Measurements from ENCODE around the gene DMD. TPM values are rescaled to one million over a fixed set of nuclear protein-coding genes. Genes with fewer than 3 reads are reported as not detected.
"Not testable (repeated sequence)": the region's sequence is repeated elsewhere in the genome, so short reads cannot be mapped to it uniquely, and the experiment has no call there.

DMD gene
- total RNA-seq, 1 donor from 2014 or later = 22.9 TPM

GRCh38 chrX:31497086-31497485 is 1714.3 kb downstream of the DMD start:
- no peak for DNase-seq
- ChIA-PET POLR2A (no interaction called here), CTCF (no interaction called here)
- Mint-ChIP-seq H3K27me3 (peaks cover 1% of the 10 kb centered on the region), H3K9me3 (no peaks in the 10 kb centered on the region), H3K4me3 (no peak overlapping the region), H3K27ac (no peak overlapping the region), H3K36me3 (ENCODE audit: low read depth) (no peaks in the 10 kb centered on the region), H3K4me1 (no peaks in the 10 kb centered on the region)
- intact Hi-C loops (cut with micrococcal nuclease) = no loop called here
- no peak for TF ChIP-seq CTCF (IDR thresholded peaks at IDR 0.05)
- ATAC-seq (ENCODE audit: low read depth) = no peak

DNA sequence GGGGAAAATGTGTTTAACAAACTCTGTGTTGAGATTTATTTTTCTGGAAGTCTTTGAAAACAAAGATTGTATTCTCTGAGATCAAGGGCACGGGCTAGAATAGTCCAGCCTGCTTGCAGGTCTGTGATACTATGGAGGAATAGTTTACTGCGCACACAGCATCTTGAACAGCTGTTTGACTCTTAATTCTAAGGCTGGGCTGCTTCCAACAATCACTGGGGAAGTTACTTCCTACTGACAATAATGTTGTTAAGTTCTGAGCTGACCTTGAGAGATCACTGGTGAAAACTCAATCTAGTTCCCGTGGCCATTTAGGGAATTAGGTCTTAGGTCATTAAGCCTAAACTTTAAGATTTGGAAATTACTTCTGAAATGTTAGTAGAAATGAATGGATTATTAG is 1723.4 kb downstream of the DMD start:
- POLR2A ChIA-PET = no interaction called here
- Mint-ChIP-seq H3K4me1 (no peaks in the 10 kb centered on the region), H3K4me3 (no peak overlapping the region), H3K36me3 (ENCODE audit: low read depth) (no peaks in the 10 kb centered on the region), H3K9me3 (no peaks in the 10 kb centered on the region), H3K27ac (no peak overlapping the region), H3K27me3 (peaks cover 4% of the 10 kb centered on the region)
- no peak for TF ChIP-seq CTCF (IDR thresholded peaks at IDR 0.05)
- intact Hi-C loops (cut with micrococcal nuclease) = no loop called here
- CTCF ChIA-PET = no interaction called here
- no peak for DNase-seq
- ATAC-seq (ENCODE audit: low read depth) = no peak

GRCh38 chrX:31483336-31483735 is 1728.0 kb downstream of the DMD start:
- TF ChIP-seq CTCF (IDR thresholded peaks at IDR 0.05) = no peak
- ATAC-seq (ENCODE audit: low read depth) = no peak

DNA sequence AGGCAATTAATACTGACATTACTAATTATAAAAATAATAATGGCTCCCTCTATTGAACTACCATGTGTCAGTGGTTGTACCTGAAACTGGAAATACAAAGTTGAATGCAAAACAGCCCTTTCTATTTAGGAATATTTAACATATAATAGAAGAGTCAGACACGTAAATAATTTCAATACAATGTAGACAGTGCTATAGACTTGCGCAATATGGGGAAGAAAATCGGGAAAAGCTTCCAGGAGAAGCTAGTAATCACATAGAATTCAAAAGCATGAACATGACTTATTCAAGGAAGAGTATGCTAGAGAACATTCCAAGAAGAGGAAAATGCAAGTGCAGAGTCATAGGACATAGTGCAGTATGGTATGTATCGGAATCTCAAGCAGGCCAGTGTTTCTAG is 1730.7 kb downstream of the DMD start:
- H3K27me3 Mint-ChIP-seq = no peaks in the 10 kb centered on the region
- ATAC-seq (ENCODE audit: low read depth) = no peak
- CTCF ChIA-PET = no interaction called here

More at GRCh38 chrX:31483336-31483735, 1728.0 kb downstream of the DMD start:
- intact Hi-C loops (cut with micrococcal nuclease) = no loop called here
- H3K9me3 Mint-ChIP-seq = no peaks in the 10 kb centered on the region
- POLR2A ChIA-PET = no interaction called here
- H3K4me1 Mint-ChIP-seq = no peaks in the 10 kb centered on the region
- no peak overlapping the region for H3K27ac Mint-ChIP-seq
- DNase-seq = no peak
- H3K4me3 Mint-ChIP-seq = no peak overlapping the region
- no peaks in the 10 kb centered on the region for H3K27me3 Mint-ChIP-seq
- no peaks in the 10 kb centered on the region for H3K36me3 Mint-ChIP-seq (ENCODE audit: low read depth)
- CTCF ChIA-PET = no interaction called here

DNA sequence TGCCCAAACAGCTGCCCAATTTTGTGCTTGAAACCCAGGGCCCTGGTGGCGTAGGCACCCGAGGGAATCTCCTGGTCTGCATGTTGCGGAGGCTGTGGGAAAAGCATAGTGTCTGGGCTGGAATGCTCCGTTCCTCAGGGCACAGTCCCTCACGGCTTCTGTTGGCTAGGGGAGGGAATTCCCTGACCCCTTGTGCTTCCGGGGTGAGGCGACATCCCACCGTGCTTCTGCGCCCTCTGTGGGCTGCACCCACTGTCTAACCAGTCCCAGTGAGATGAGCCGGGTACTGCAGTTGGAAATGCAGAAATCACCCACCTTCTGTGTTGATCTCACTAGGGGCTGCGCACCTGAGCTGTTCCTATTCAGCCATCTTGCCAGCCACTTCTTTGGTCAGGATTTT is 1740.1 kb downstream of the DMD start:
- H3K27me3 Mint-ChIP-seq = no peaks in the 10 kb centered on the region
- ChIA-PET CTCF (no interaction called here), POLR2A (no interaction called here)
- no peak for TF ChIP-seq CTCF (IDR thresholded peaks at IDR 0.05)
- H3K4me3 Mint-ChIP-seq = no peak overlapping the region
- intact Hi-C loops (cut with micrococcal nuclease) = no loop called here
- DNase-seq (no peak), ATAC-seq (ENCODE audit: low read depth) (no peak)
- H3K27ac Mint-ChIP-seq = no peak overlapping the region
- no peaks in the 10 kb centered on the region for H3K4me1 Mint-ChIP-seq
- H3K9me3 Mint-ChIP-seq = no peaks in the 10 kb centered on the region
- no peaks in the 10 kb centered on the region for H3K36me3 Mint-ChIP-seq (ENCODE audit: low read depth)

More for the DNA sequence above, 1730.7 kb downstream of the DMD start:
- POLR2A ChIA-PET = no interaction called here
- H3K36me3 Mint-ChIP-seq (ENCODE audit: low read depth) = no peaks in the 10 kb centered on the region
- H3K4me1 Mint-ChIP-seq = no peaks in the 10 kb centered on the region
- no peak for DNase-seq
- H3K4me3 Mint-ChIP-seq = no peak overlapping the region
- intact Hi-C loops (cut with micrococcal nuclease) = no loop called here
- no peaks in the 10 kb centered on the region for H3K9me3 Mint-ChIP-seq
- TF ChIP-seq CTCF (IDR thresholded peaks at IDR 0.05) = no peak
- no peak overlapping the region for H3K27ac Mint-ChIP-seq

GRCh38 chrX:31470753-31471152 is 1740.6 kb downstream of the DMD start:
- H3K36me3 Mint-ChIP-seq (ENCODE audit: low read depth); CTCF ChIA-PET; ATAC-seq (ENCODE audit: low read depth): not testable (repeated sequence)

More at GRCh38 chrX:31470753-31471152, 1740.6 kb downstream of the DMD start:
- intact Hi-C loops (cut with micrococcal nuclease); H3K9me3 Mint-ChIP-seq; H3K4me1 Mint-ChIP-seq; DNase-seq; POLR2A ChIA-PET; H3K27ac Mint-ChIP-seq; H3K27me3 Mint-ChIP-seq; H3K4me3 Mint-ChIP-seq: not testable (repeated sequence)
